ENCODE measurements around the gene VSTM2B.
"Not testable (repeated sequence)": the region's sequence is repeated elsewhere in the genome, so short reads cannot be mapped to it uniquely, and the experiment has no call there.

VSTM2B gene

DNA sequence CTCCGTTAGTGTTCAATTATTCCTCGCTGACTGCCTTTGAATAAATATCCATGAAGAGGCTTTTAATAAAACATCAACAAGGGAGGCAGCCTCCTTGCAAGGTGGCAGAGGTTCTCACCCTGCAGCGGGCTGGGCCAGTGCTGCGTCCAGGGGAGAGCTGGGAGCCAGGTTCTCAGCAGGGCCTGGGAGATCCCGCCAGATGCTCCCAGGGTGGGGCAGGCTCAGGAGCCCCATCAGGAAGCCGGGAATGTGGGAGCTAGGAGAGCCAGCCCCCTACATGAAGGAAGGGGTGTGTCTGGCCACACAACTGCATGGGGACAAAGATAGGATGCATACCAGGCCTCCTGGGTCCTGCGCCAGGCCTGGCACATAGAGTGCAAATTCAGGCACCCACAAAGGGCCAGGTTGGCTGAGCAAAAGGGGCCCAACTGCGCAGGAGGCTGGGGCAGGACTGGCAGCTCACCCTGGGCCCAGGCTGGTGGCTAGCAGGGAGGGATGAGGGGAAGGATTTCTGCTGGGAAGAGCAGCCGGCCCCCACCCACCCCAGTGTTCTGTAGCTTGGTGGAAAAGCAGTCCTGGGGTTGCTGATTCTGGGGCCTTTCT lies 22.8 kb downstream of the VSTM2B start:
- no peak for DNase-seq

DNA sequence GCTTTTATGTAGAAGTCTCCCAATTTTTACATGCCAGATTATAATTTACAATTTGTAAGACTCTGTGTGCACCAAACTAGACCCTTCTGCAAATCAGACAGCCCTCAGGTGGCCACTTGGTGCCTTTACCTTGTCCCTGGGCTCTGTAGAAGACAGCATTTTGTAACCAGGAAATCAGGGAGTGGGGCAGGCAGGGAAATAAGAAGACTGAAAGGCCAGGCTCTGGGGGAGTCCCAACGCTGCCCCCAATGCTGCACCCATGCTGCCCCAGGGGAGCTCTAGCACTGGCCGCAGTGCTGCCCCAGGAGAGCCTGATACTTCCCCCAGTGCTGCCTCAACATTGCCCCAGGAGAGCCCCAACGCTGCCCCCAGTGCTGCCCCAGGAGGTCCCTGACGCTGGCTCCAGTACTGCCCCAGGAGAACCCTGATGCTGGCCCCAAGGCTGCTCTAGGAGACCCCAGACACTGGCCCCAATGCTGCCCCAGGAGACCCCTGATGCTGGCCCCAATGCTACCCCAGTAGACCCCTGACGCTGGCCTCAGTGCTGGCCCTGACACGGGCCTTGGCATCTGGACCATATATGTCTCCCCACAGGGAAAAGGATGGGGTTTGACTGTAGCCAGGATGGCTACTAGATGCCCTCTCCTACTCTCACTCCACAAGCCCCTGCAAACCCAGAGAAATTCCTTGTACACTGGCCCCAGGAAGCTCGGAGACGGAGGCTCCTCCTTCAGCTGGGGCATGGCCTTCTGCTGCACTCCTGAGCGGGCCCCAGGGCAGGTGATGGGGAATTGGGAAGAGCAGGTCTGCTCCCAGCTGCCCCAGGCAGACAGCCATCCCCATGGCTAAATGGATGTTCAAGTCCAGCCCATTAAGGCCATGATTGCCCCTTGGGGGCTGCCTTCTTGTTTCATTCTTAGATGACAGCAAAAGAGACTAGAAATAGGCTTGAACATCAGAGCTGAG lies 23.6 kb downstream of the VSTM2B start:
- DNase-seq, result no peak

DNA sequence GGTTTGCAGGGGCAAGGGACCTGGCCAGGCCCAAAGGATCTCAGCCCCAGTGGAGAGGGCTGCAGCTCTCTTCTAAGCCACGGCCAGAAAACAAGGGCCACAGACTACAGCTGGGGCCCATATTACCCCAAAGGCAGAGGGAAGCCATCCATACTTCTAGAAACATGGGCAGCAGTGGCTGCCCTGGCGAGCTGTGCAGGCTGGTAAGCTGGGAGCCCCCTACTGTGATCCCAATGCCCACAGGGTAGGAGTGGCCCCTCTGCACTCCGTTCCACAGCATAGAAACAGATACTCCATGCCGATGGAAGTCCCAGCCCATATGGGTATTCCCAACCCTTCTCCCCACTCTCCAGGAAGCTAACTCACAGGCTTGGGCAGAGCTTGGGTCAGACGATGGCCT lies 25.1 kb downstream of the VSTM2B start:
- no peak for DNase-seq

DNA sequence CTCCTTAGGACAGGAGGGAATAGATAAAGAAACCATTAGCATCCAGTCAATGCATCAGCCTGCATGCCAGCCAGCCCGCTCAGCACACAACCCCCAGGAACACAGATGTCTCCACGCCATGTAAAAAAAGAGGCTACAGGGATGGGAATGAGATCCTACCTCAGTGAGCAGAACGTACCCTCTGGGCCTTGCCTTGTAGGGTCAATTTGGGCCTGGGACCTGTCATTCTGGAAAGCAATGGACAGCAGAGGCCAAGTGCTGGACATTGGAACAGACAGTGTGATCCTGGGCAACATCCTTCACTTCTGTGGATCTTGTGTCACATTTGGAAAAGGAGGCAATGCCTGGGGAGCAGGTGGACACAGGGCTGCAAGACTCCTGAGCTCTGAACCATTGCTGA lies 26.0 kb downstream of the VSTM2B start:
- DNase-seq, result no peak

DNA sequence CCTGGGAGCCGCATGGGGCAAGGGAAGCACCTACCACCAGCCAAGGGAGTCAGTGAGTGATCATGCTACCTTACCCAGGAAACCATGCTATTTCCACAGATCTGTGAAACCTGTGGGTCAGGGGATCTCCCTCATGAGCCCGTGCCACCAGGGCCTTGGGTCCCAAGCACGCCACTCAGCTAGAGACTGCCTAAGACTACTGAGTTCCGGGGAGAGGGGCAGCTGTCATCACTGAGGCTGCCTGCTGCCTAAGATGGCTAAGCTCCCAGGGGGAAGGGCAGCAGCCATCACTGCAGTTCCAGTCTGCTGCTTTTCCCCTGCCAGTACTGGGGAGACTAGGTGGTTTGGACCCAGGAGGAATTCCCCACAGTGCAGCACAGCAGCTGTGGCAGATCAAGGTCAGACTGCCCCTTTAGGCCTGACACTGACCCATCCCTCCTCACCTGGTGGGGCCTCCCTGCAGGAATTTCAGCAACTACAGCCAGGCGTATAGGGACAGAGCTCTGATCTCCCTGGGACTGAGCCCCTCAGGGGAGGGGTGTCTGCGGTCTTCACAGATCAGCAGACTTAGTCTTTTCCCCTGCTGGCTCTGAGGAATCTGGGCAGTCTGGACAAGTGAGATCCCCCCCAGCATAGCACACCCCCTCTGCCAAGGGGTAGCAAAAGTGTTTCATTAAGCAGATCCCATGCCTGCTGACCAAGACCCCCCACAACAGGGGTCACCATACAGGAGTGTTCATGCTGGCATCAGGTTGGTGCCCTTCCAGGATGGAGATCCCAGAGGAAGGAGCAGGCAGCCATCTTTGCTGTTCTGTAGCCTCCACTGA lies 26.9 kb downstream of the VSTM2B start:
- no peak for DNase-seq

DNA sequence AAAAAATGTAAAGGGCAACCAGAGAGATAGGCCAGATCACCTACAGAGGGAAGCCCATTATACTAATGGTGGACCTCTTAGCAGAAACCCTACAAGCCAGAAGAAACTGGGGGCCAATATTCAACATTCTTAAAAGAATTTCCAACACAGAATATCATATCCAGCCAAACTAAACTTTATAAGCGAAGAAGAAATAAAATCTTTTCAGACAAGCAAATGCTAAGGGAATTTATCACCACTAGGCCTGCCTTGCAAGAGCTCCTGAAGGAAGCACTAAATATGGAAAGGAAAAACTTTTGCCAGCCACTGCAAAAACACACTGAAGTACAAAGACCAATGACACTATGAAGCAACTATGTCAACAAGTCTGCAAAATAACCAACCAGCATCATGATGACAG lies 28.4 kb downstream of the VSTM2B start:
- no peak for DNase-seq

DNA sequence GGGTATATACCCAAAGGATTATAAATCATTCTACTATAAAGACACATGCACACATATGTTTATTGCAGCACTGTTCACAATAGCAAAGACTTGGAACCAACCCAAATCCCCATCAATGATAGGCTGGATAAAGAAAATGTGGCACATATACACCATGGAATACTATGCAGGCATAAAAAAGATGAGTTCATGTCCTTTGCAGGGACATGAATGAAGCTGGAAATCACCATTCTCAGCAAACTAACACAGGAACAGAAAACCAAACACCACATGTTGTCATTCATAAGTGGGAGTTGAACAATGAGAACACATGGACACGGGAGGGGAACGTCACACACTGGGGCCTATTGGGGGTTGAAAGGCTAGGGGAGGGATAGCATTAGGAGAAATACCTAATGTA lies 33.3 kb downstream of the VSTM2B start:
- DNase-seq, result not testable (repeated sequence)

DNA sequence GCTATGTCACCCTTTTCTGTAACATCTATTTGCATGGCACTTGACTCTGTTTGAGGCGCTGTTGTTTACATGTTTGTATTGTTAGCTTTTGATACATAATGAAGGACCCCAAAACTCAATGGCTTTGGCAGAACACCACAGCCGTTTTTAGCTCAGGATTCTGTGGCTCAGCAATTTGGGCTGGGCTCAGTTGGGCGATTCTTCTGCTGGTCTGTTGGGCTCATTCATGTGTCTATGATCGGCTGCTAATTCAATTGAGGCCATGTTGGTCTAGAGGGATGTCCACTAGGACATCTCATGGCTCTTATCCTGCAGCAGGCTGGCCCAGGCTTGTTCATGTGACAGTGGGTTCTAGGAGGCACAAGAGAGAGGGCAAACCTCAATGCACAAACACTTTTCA lies 33.9 kb downstream of the VSTM2B start:
- no peak for DNase-seq

DNA sequence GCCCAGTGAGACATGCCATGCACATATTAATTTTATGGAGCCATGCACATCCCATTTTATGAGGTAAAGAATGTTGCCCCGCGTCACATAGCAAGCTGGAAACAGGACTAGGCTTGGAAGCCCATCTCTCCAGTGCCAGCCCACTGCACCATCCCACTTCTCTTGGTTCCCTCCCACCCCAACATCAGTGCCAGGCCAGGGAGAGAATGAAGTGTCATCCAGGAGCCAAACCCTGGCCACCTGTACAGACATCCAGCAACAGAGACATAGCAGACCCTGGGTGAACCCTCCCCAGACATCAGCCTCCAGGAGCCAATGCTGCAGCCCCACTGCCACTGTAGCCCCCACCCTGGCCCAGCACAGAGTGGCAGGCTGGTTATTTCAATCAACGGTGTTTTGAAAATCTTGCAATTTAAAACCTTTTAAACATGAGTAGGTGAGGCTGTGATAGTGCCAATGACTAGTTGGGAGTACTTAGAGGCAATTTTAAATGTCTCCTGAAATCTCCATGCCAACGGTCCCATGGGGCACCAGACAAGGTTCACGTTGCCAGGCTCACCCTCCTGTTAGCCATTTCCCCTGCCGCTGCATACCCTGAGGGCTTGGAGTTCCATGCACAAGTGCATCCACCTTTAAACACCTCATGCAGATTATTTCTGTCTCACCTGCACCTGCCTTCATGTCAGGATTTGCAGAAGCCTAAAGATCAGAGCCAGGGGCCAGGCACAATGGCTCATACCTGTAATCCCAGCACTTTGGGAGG lies 34.7 kb downstream of the VSTM2B start:
- DNase-seq, result no peak

DNA sequence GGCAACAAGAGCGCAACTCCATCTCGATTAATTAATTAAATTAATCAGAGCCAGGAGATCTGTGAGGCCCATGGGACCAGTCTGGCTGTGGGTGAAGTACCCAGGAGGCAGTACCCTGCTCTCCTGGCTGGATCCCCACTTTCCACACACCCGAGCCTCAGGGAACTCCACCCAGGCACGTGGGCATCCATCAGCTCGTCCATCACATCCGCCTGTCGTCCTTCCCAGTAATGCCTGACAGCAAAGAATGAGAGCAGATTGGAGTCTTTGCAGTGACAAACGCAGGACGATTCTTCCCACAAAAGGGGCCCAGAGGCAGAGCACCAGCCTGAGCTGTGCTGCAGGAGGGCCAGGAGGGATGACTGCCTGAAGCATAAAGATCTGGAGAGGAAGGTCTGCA lies 35.8 kb downstream of the VSTM2B start:
- DNase-seq, result no peak

DNA sequence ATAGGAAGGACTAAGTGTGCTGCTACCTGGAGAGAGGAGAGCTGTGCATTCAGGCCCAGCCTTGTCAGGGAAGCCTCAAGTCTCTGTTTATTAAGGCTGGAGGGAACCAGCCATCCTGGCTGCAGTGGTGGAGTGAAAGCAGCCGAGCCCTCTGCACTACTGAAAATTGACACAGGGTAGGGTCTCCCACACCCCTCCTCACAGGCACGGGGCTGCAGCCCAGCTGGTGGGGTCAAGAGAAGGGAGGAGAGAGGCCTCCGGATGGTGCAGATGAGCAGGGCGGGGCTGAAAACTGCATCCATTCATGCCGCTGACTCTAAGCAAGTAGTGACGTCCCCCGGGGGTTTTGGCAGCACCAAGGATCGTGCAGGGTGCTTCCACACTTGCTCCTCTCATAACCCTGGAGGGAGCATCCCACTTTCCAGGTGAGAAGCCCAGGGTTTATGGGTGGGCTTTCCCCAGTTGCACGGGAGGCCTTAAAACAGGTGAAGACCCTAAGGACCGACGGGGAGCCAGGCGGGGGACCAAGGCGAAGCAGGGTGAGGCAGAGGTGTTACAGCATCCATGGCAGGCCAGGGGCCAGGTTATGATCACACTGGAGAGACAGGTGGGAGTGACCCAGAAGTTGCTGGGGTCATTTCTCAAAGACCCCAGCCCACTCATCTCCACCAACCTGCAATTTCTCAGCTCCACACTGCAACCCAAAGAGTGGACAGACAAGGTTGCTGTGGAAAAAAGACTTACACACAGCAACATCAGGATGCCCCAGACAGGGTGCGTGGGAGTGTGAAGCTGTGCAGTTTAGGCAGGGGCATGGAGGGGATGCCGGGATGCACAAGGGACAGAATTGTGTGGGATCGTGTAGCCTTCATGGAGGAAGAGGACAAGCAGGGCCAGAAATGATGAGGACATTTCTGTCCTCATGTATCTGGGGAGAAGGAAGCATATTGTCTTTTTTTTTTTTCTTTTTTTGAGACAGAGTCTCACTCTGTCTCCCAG lies 36.8 kb downstream of the VSTM2B start:
- DNase-seq, result no peak

DNA sequence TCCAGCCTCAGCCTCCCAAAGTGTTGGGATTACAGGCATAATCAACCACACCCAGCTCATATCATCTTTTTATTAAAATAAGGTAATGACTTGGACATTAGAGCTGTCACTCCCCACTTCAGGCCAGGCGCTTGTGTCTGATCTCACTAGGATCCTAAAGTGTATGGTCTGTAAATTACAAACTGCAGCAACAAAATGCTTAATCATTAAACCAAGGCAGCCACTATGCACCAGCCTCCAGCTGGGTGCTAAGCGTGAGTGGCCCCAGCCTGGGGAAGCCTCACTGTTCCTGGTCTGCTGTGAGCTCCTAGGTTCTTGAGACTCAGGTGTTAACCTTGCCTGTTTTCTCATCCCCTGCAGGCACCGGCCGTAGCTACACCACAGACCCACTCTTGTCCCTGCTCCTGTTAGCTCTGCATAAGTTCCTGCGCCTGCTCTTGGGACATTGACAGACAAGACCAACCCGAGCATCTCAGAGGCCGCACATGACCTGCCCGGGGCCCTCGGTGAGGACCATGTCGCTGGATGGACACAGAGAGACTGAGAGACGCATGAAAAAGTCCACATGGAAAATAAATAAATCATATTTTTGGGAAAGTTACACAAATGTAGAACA lies 37.8 kb downstream of the VSTM2B start:
- no peak for DNase-seq

DNA sequence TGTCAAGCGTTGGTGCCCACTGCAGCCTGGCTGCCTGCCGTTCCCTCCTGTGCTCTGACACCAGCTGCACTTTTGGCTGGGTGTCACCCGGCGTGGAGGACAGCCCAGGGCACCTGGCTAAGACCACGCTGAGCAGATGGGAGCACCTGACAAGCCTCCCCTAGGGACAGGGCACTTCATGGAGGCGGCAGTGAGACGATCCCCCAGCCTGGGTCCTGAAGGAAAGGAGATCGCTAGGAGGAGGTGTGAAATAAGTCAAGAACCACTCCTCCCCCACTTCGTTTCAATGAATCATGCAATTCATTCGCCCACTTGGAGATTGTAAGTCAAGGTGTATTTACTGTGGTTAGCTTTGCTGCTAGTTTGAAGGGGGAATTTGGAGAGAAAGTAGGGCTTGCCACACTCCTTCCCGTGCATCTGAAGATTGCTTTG lies 38.8 kb downstream of the VSTM2B start:
- DNase-seq, result no peak

DNA sequence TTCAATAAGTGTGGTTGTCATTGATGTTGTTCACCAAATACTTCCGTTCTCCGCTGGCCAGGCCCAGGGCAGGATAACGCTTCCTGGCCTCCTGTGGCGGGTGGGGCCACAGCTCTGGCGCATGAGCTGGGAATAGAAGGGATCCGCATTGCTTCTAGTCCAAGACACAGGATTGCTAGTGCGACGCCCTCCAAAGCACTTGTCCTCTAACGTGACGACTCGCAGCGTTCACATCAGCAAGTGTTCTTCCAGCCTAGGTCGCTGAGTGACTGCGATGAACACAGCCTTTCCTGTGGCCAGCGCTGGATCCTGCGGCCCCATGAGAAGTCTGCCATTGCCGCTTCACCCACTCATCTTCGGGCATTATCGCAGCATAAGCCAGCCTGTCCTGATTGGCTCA lies 39.4 kb downstream of the VSTM2B start:
- DNase-seq, result no peak

DNA sequence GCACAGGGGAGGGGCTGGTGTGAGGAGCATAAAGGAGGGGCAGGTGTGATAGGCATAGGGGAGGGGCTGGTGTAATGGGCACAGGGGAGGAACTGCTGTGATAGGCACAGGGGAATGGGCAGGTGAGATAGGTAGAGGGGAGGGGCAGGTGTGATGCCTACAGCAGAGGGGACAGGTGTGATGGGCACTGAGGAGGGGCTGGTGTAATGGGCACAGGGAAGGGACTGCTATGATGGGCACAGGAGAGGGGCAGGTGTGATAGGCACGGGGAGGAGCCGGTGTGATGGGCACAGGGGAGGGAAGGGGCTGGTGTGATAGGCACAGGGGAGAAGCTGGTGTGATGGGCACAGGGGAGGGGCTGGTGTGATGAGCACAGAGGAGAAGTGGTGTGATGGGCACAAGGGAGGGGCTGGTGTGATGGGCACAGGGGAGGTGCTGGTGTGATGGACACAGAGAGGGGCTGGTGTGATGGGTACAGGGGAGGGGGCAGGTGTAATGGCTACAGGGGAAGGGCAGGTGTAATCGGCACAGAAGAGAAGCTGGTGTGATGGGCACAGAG lies 40.8 kb downstream of the VSTM2B start:
- DNase-seq, result no peak

DNA sequence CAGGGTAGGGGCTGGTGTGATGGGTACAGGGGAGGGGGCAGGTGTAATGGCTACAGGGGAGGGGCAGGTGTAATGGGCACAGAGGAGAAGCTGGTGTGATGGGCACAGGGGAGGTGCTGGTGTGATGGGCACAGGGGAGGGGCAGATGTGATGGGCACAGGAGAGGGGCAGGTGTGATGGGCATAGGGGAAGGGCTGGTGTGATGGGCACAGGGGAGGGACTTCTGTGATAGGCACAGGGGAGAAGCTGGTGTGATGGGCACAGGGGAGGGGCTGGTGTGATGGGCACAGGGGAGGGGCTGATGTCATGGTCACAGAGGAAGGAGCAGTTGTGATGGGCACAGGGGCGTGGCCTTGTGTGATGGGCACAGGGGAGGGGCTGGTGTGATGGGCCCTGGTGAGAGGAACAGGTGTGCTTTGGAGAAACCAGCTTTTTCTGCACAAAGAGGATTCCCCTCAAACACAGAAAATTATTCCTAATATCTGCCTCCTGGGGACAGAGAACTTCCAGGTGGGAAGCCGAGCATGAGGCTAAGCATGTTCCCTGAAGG lies 41.6 kb downstream of the VSTM2B start:
- DNase-seq, result no peak

DNA sequence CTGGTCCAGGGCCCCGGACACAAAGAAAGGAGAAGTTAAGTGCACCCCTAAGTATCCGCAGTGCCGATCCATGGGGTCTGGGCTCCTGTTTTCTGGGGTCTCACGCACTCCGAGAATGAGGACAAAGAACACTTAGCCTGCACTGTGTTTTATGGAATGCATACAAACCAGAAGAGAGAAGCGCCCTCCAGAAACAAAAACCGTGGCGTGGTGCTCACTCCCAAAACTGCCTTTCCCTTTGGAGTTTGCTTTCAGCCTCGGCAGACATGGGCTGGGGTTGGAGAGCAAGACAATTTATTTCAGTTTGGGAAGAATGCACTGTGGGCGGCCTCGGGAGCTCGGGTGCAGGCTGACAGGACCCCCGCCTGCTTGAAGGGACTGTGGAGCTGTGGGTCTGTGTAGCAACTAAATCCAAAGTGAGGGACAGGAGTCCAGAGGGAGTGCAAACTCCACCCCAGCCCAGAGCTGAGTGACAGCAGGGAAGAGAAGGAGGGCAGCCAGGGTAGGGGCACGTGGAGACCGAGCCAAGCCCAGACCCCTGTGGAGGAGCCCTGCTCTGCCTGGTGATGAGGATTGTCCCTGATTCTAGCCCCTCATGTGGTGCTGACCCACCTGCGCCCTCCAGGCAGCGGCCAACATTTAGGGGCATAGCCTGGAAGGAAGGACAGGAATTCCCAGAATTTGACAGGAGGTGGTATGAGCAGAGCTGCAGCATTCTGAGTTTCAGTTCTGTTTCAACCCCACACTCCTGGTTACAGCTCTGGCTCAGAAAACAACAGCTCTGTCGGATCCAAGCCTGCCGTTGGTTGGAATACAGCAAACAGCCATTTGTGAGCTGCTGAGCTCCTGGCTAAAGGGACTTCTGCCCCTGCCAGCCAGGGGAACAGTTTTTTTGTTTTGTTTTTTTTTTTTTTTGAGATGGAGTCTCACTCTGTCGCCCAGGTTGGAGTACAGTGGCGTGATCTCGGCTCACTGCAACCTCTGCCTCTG lies 42.5 kb downstream of the VSTM2B start:
- DNase-seq, result no peak

DNA sequence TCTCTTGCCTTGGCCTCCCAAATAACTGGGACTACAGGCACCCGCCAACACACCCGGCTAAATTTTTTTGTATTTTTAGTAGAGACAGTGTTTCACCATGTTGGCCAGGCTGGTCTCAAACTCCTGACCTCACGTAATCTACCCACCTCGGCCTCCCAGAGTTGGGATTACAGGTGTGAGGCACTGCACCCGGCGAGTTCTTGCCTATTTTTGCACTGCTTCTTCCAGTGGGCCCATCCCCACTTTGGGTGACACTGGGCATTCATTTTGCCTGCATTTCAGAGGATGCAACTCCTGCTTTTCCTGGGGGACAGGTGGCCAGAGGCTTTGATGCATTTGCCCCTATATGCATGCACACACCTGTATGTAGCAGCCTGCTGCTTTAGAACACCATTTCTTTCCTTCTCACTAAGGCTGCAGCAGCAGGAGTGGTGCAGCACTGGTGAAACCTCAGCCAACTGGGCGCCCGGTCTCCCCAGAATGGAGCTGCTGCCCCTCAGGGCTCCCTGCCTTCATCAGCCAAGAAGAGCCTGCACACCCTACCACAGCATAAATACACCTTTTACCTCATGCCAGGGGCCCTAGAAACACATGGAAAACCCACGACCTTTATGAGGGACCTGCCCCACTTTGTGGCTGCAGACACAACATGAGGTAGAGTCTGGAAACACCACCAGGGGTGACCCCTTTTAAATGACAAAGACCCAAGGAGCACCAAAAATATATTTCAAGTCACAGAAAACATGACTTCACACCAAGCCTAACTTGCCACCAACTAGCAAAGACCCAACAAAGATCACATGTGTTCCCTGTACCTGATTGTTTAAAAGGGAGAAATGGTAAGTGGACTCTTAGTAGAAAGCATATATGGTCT lies 43.5 kb downstream of the VSTM2B start:
- DNase-seq, result no peak
